ENCODE measurements around the gene LAMB1. TPM values are rescaled to one million over a fixed set of nuclear protein-coding genes. Genes with fewer than 3 reads are reported as not detected.

The LAMB1 gene
- total and polyA plus RNA-seq, 2 of the 13 experiments (the other 11 are each of a cell fraction or from before 2014, with no cell fraction given) = 109 to 124 TPM

- TF ChIP-seq E2F1 (CRISPR knock-in tag; IDR thresholded peaks at IDR 0.05) = 0 out of 2 replicates have a peak, but pooled peaks have one; percentile 22
These were observed 128.1 kb downstream of the LAMB1 start (continued) for GRCh38 chr7:107874605-107875446.

- ChIA-PET CTCF (ENCODE audit: low intra/inter-chr PET ratio, low total read pairs) (interaction anchor here (1.3 to 2.7 kb wide), 3 partner anchors 120 to 1081 kb away, joined by 3 to 30 read pairs (median 5); partner anchors contain the start of gene CBLL1), POLR2A (interaction anchor here (3.3 kb wide), 1 partner anchor 131 kb away, joined by 30 read pairs; the partner anchor contains the start of gene CBLL1)
- ATAC-seq = no peak
- Histone ChIP-seq H3K79me2 (ENCODE audit: insufficient read depth, low read length) (no peaks in the 10 kb centered on the region), H3K4me2 (ENCODE audit: low read depth, low read length) (no peak overlapping the region), H3K4me1 (ENCODE audit: insufficient read depth, low read length) (peaks cover 14% of the 10 kb centered on the region), H3K9ac (ENCODE audit: insufficient read depth, low read depth, low read length) (no peak overlapping the region), H3K27ac (ENCODE audit: extremely low read length, insufficient read depth, low read length) (no peak overlapping the region), H4K20me1 (ENCODE audit: insufficient read depth, low read length) (no peaks in the 10 kb centered on the region), H2AFZ (ENCODE audit: low read length) (no peak overlapping the region), H3K36me3 (replicated peaks in 1 of 2; ENCODE audit: control insufficient read depth in 1 of 2, insufficient read depth in 2 of 2, low read length in 2 of 2) (no peaks in the 10 kb centered on the region), H3K27me3 (ENCODE audit: control insufficient read depth in 1 of 2, insufficient read depth in 2 of 2, low read length in 2 of 2) (peaks cover 0 to 14% of the 10 kb centered on the region in 2 experiments; a peak in 2 of 5 replicates), H3K9me3 (ENCODE audit: low read length) (no peaks in the 10 kb centered on the region), H3K4me3 (replicated peaks in 1 of 3; ENCODE audit: insufficient read depth in 1 of 3, low read depth in 2 of 3, low read length in 3 of 3) (no peak overlapping the region)
- FAIRE-seq = no peak
- intact Hi-C loops (cut with micrococcal nuclease; ENCODE audit: unreplicated experiment) = loop anchor here (1.0 kb wide), 3 partner anchors 131 to 411 kb away; no protein-coding TSS in a partner anchor
- DNase-seq (ENCODE audit: low spot score) = no peak
- WGBS (ENCODE audit: low lambda C conversion rate) = 6% methylated on average over 2 of the region's 2 CpGs
- in situ Hi-C loops (cut with HindIII; ENCODE audit: extremely low pct_ligation_motif_present, low pct_unique_long_range_greater_than_20kb) = loop anchor here (5.0 to 25.0 kb wide), 2 partner anchors 132 to 412 kb away; partner anchors contain the start of genes CBLL1 and GPR22
- no TSS peak for BruUV-seq (replicated peaks)
- TF ChIP-seq HDAC6 (IDR thresholded peaks at IDR 0.05; ENCODE audit: low read depth, low read length) (no peak), ELF3 (CRISPR knock-in tag; IDR thresholded peaks at IDR 0.05) (no peak), ZNF280D (CRISPR knock-in tag; IDR thresholded peaks at IDR 0.05) (no peak), JARID2 (CRISPR knock-in tag; IDR thresholded peaks at IDR 0.05; ENCODE audit: insufficient replicate concordance) (no peak), ZNF704 (CRISPR knock-in tag; IDR thresholded peaks at IDR 0.05; ENCODE audit: borderline replicate concordance) (no peak), ZFP37 (CRISPR knock-in tag; IDR thresholded peaks at IDR 0.05; ENCODE audit: borderline replicate concordance) (no peak), MED13 (CRISPR knock-in tag; IDR thresholded peaks at IDR 0.05) (no peak), SNAPC4 (CRISPR knock-in tag; IDR thresholded peaks at IDR 0.05) (no peak), ZNF44 (CRISPR knock-in tag; IDR thresholded peaks at IDR 0.05) (no peak)
These were observed 128.8 kb downstream of the LAMB1 start for GRCh38 chr7:107874111-107874510.

Measured in HepG2 (cell line).